ENCODE measurements around the gene PSME3IP1. TPM values are rescaled to one million over a fixed set of nuclear protein-coding genes. Genes with fewer than 3 reads are reported as not detected.

Gene PSME3IP1
- total and polyA plus RNA-seq, 2 of the 8 experiments (the other 6 are each of a cell fraction or from before 2014, with no cell fraction given) = 95.1 to 98.3 TPM

- H3K18ac ChIP-seq (ENCODE audit: extremely low read depth, low read length) = no peak overlapping the region
- no peak overlapping the region for H4K5ac ChIP-seq (ENCODE audit: insufficient read length, low read depth, low read length)
- no peak overlapping the region for H3K23ac ChIP-seq (ENCODE audit: insufficient read length)
- H3K27ac ChIP-seq (ENCODE audit: low read depth, low read length) = no peak overlapping the region
- H3K36me3 ChIP-seq (ENCODE audit: control insufficient read depth in 2 of 4, insufficient read depth in 4 of 4, low read length in 3 of 4) = peaks cover 9 to 61% (median 26%) of the 10 kb centered on the region in 4 experiments; a peak in 7 of 8 replicates
- no peak overlapping the region for H2AK5ac ChIP-seq (ENCODE audit: low read depth, low read length)
- no peak overlapping the region for H2BK15ac ChIP-seq (ENCODE audit: low read length)
- no peaks in the 10 kb centered on the region for H3K4me1 ChIP-seq (replicated peaks in 1 of 4; ENCODE audit: control insufficient read depth in 3 of 4, insufficient read depth in 4 of 4, low read length in 3 of 4)
- no peak overlapping the region for H2BK12ac ChIP-seq (ENCODE audit: low read depth, low read length)
- H3K56ac ChIP-seq (replicated peaks; ENCODE audit: insufficient read length, low read depth, low read length) = no peak overlapping the region
- ChIA-PET POLR2A (ENCODE audit: partially characterized antibody) (no interaction called here), CTCF (ENCODE audit: partially characterized antibody) (interaction anchor here (1.3 to 2.3 kb wide), 3 partner anchors 39 to 131 kb away, joined by 3 to 4 read pairs (median 3); no protein-coding TSS in a partner anchor)
- no peaks in the 10 kb centered on the region for H3K9me3 ChIP-seq (ENCODE audit: insufficient read depth in 2 of 2, low read depth in 1 of 2, low read length in 1 of 2)
- H2BK20ac ChIP-seq (ENCODE audit: low read length) = no peak overlapping the region
- no peak overlapping the region for H2BK5ac ChIP-seq (ENCODE audit: low read depth, low read length)
- H3K4me2 ChIP-seq (ENCODE audit: insufficient read depth in 1 of 2, low read depth in 2 of 2, low read length in 2 of 2) = no peak overlapping the region
- H2BK120ac ChIP-seq (replicated peaks; ENCODE audit: low read depth, low read length) = no peak overlapping the region
- DNase-seq (ENCODE audit: low read depth in 1 of 2, low spot score in 2 of 2) (no peak), FAIRE-seq (no peak)
- TF ChIP-seq CBX8 (IDR thresholded peaks at IDR 0.05; ENCODE audit: borderline replicate concordance, low read depth, low read length) (no peak), KDM5A (IDR thresholded peaks at IDR 0.05; ENCODE audit: low read length) (no peak), POU5F1 (IDR thresholded peaks at IDR 0.05; ENCODE audit: low read depth, low read length) (no peak), JUND (IDR thresholded peaks at IDR 0.05; ENCODE audit: low read length) (no peak), TAF1 (IDR thresholded peaks at IDR 0.05; ENCODE audit: low read depth, low read length) (no peak), SUZ12 (IDR thresholded peaks at IDR 0.05; ENCODE audit: low read length) (no peak)
- H3K4ac ChIP-seq (replicated peaks; ENCODE audit: insufficient read length, low read depth, low read length) = no peak overlapping the region
- no peak overlapping the region for H4K8ac ChIP-seq (ENCODE audit: extremely low read depth, insufficient read depth, low read length)
- no peaks in the 10 kb centered on the region for H3K23me2 ChIP-seq (ENCODE audit: low read depth, low read length)
- H3K79me1 ChIP-seq (ENCODE audit: low read depth, low read length) = no peaks in the 10 kb centered on the region
- H3K14ac ChIP-seq (ENCODE audit: insufficient read length) = no peak overlapping the region
- H2AFZ ChIP-seq (ENCODE audit: low read length) = no peak overlapping the region
- no peaks in the 10 kb centered on the region for H3K79me2 ChIP-seq (ENCODE audit: control insufficient read depth in 1 of 2, insufficient read depth in 2 of 2, low read length in 2 of 2)
- WGBS, 2 experiments (ENCODE audit: extremely low coverage in 1 of 2, insufficient coverage in 1 of 2, insufficient read length in 1 of 2, insufficient replicate concordance in 2 of 2, low coverage in 1 of 2, low lambda C conversion rate in 2 of 2, missing lambda C conversion rate in 1 of 2) = 89% methylated on average over 1 of the region's 1 CpG; no CpG with 5 or more reads in 1 of the 2 experiments
- no peak overlapping the region for H3K4me3 ChIP-seq (ENCODE audit: extremely low read depth in 1 of 4, insufficient read depth in 2 of 4, low read depth in 3 of 4, low read length in 4 of 4)
- H4K91ac ChIP-seq (replicated peaks; ENCODE audit: insufficient read length, low read length) = no peak overlapping the region
- H4K20me1 ChIP-seq (replicated peaks in 1 of 2; ENCODE audit: control insufficient read depth in 1 of 2, insufficient read depth in 2 of 2, low read length in 2 of 2) = peaks cover 0 to 3% of the 10 kb centered on the region in 2 experiments
- H3K9ac ChIP-seq (replicated peaks in 1 of 4; ENCODE audit: extremely low read depth in 1 of 4, low read depth in 3 of 4, low read length in 3 of 4) = no peak overlapping the region
- H3K27me3 ChIP-seq (replicated peaks in 1 of 4; ENCODE audit: control insufficient read depth in 3 of 4, extremely low read depth in 1 of 4, insufficient read depth in 3 of 4, low read length in 3 of 4) = no peaks in the 10 kb centered on the region
Observed at GRCh38 chr16:57213462-57213861, 27.6 kb upstream of the PSME3IP1 start.
